IPS-NIHi7 (cell line): Measurements from ENCODE around the gene HS2ST1.

Experiments used
- DNase-seq: peaks from one replicate; pipeline ENCODE4 v3.0.0; 2012; ENCODE audit warnings: mixed read lengths; ENCODE audit errors: extremely low spot score

Gene HS2ST1

GRCh38 chr1:87113313-87113712, 198.9 kb downstream of the HS2ST1 start:
- DNase-seq, result no peak

GRCh38 chr1:87115317-87115890, 201.0 kb downstream of the HS2ST1 start:
- DNase-seq, result no peak

GRCh38 chr1:87115891-87116290, 201.5 kb downstream of the HS2ST1 start:
- DNase-seq, result no peak

GRCh38 chr1:87117761-87118368, 203.4 kb downstream of the HS2ST1 start:
- no peak for DNase-seq

- no peak for DNase-seq
Measured at GRCh38 chr1:87119541-87120140, 205.2 kb downstream of the HS2ST1 start.

- peak; percentile 51 for DNase-seq
Measured at GRCh38 chr1:87120779-87121178, 206.3 kb downstream of the HS2ST1 start.

GRCh38 chr1:87121711-87122163, 207.3 kb downstream of the HS2ST1 start:
- no peak for DNase-seq

GRCh38 chr1:87122243-87122642, 207.8 kb downstream of the HS2ST1 start:
- DNase-seq, result no peak

- DNase-seq, result no peak
Measured at GRCh38 chr1:87123610-87124009, 209.2 kb downstream of the HS2ST1 start.

- no peak for DNase-seq
Measured at GRCh38 chr1:87126886-87127505, 212.6 kb downstream of the HS2ST1 start.

GRCh38 chr1:87127581-87127980, 213.1 kb downstream of the HS2ST1 start:
- DNase-seq, result no peak

GRCh38 chr1:87129038-87129437, 214.6 kb downstream of the HS2ST1 start:
- DNase-seq, result no peak

- no peak for DNase-seq
Measured at GRCh38 chr1:87129606-87130005, 215.2 kb downstream of the HS2ST1 start.

GRCh38 chr1:87130438-87130837, 216.0 kb downstream of the HS2ST1 start:
- DNase-seq, result no peak

- peak; percentile 89 for DNase-seq
Measured at GRCh38 chr1:87131809-87132283, 217.4 kb downstream of the HS2ST1 start.

GRCh38 chr1:87132284-87132870, 217.9 kb downstream of the HS2ST1 start:
- peak; percentile 38 for DNase-seq

- no peak for DNase-seq
Measured at GRCh38 chr1:87134061-87134460, 219.6 kb downstream of the HS2ST1 start.

- peak; percentile 35 for DNase-seq
Measured at GRCh38 chr1:87134625-87135328, 220.3 kb downstream of the HS2ST1 start.

GRCh38 chr1:87135329-87135712, 220.9 kb downstream of the HS2ST1 start:
- DNase-seq, result no peak

GRCh38 chr1:87136607-87137341, 222.3 kb downstream of the HS2ST1 start:
- no peak for DNase-seq

- no peak for DNase-seq
Measured at GRCh38 chr1:87137342-87137739, 222.9 kb downstream of the HS2ST1 start.
